ENCODE data around the gene DZIP1L.

DNA sequence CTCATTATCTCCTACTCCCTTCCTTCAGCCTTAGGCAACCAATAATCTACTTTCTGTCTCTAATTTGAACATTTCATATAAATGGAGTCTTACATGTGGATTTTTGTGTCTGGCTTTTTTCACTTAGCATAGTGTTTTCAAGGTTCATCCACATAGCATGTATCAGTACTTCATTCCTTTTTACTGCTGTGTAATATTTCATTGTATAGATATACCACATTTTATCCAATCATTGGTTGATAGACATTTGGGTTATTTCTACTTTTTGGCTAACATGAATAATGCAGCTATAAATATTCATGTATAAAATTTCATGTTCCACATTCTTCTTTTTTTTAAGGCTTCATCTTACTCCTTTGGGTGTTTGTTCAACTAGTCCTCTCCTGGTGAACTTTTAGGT lies 39.1 kb upstream of the DZIP1L start:
- TF ChIP-seq POLR2AphosphoS5 (IDR thresholded peaks at IDR 0.05): no peak
- TF ChIP-seq, protein P1, sequence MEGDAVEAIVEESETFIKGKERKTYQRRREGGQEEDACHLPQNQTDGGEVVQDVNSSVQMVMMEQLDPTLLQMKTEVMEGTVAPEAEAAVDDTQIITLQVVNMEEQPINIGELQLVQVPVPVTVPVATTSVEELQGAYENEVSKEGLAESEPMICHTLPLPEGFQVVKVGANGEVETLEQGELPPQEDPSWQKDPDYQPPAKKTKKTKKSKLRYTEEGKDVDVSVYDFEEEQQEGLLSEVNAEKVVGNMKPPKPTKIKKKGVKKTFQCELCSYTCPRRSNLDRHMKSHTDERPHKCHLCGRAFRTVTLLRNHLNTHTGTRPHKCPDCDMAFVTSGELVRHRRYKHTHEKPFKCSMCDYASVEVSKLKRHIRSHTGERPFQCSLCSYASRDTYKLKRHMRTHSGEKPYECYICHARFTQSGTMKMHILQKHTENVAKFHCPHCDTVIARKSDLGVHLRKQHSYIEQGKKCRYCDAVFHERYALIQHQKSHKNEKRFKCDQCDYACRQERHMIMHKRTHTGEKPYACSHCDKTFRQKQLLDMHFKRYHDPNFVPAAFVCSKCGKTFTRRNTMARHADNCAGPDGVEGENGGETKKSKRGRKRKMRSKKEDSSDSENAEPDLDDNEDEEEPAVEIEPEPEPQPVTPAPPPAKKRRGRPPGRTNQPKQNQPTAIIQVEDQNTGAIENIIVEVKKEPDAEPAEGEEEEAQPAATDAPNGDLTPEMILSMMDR (IDR thresholded peaks at IDR 0.05): no peak
